Adrenal gland (tissue), 5 donors: Measurements from ENCODE around the gene KLK14.

ENCODE experiments used
- CTCF ChIP-seq, 6 experiments: fragments of 450-650 bp in 4 of 6; fragments of 200-600 bp in 2 of 6; sonication (generic) in 1 of 6; IDR thresholded peaks; 1 replicate in 5 of 6; 2 replicates in 1 of 6; pipeline versions ENCODE4 v1.5.1 to v1.8.0; 2016 to 2021; ENCODE audit warnings: antibody characterized with exemption in 6 of 6, mild to moderate bottlenecking in 2 of 6, moderate library complexity in 1 of 6
- POLR2A ChIP-seq, 2 donors: fragments of 450-650 bp; IDR thresholded peaks; one replicate each; pipeline ENCODE4 v1.6.1; 2017; ENCODE audit warnings: antibody characterized with exemption in 2 of 2, mild to moderate bottlenecking in 2 of 2, moderate library complexity in 1 of 2
- donor health status: DM: no; HTN: no; CAD: no.

- TF ChIP-seq CTCF (IDR thresholded peaks at IDR 0.05): no peak
- no peak for TF ChIP-seq POLR2A (IDR thresholded peaks at IDR 0.05)
These were observed 48.0 kb downstream of the KLK14 start, which contains the start of gene KLK12 for GRCh38 chr19:51034704-51035103.
